H1 (cell line): Measurements from ENCODE around the gene ACTN4. TPM values are rescaled to one million over a fixed set of nuclear protein-coding genes. Genes with fewer than 3 reads are reported as not detected.

Source experiments
- HDAC2 ChIP-seq, 2 experiments: fragments of 300-600 bp in 1 of 2; sonication (generic) in 1 of 2; IDR thresholded peaks; 2 replicates each; pipeline ENCODE4 v1.6.1; 2011 to 2012; ENCODE audit warnings: low read depth in 2 of 2, low read length in 2 of 2, mild to moderate bottlenecking in 2 of 2, moderate library complexity in 2 of 2, borderline replicate concordance in 1 of 2, inconsistent platforms in 1 of 2
- JUND ChIP-seq: IDR thresholded peaks from 2 replicates; pipeline ENCODE4 v1.6.1; 2011; ENCODE audit warnings: mild to moderate bottlenecking, improper control_type of control experiment, low read length
- POLR2A ChIP-seq, 2 experiments: IDR thresholded peaks; 1 replicate in 1 of 2; 2 replicates in 1 of 2; pipeline ENCODE4 v1.6.1; 2011; ENCODE audit warnings: low read depth in 2 of 2, low read length in 2 of 2, mild to moderate bottlenecking in 2 of 2; ENCODE audit errors: control extremely low read depth in 1 of 2
- SP1 ChIP-seq: IDR thresholded peaks from 2 replicates; pipeline ENCODE4 v1.6.1; 2011; ENCODE audit warnings: low read depth, low read length
- polyA plus RNA-seq, 7 experiments: library from polyadenylated mRNA; depleted of rRNA in 3 of 7; stranded (reverse) in 5 of 7; unstranded in 2 of 7; fragments of >200 nt in 5 of 7; fragments of 200-250 nt in 2 of 7; gene quantifications; 1 replicate in 5 of 7; 2 replicates in 1 of 7; 4 replicates in 1 of 7; pipeline versions ENCODE4 v1.2.1 to v1.2.3, GENCODE V29; 2011 to 2013; ENCODE audit warnings: missing spikeins in 2 of 7, mixed read lengths in 2 of 7
- total RNA-seq: library from RNA; stranded (reverse); fragmentation: NEBNext Ultra II Directional; extraction: Animal tissue kit (Norgen Biotek cat#: 25700); gene quantifications from 2 replicates; pipeline ENCODE4 v1.2.1, GENCODE V29; 2021

The ACTN4 gene
- total and polyA plus RNA-seq, 2 of the 8 experiments (the other 6 are each of a cell fraction or from before 2014, with no cell fraction given): 211 to 520 TPM

- no peak for TF ChIP-seq HDAC2 (IDR thresholded peaks at IDR 0.05; ENCODE audit: borderline replicate concordance in 1 of 2, low read depth in 2 of 2, low read length in 2 of 2)
- no peak for TF ChIP-seq JUND
- no peak for TF ChIP-seq SP1
- no peak for TF ChIP-seq POLR2A (IDR thresholded peaks at IDR 0.05; ENCODE audit: control extremely low read depth in 1 of 2, low read depth in 2 of 2, low read length in 2 of 2)
These were observed 7.2 kb downstream of the ACTN4 start (continued) for GRCh38 chr19:38654628-38655055.
